Measurements from ENCODE around the gene PPIAL4G. TPM values are rescaled to one million over a fixed set of nuclear protein-coding genes. Genes with fewer than 3 reads are reported as not detected.
"Not testable (repeated sequence)": the region's sequence is repeated elsewhere in the genome, so short reads cannot be mapped to it uniquely, and the experiment has no call there.

PPIAL4G gene
- total and polyA plus RNA-seq, 12 donors = not detected

- Histone ChIP-seq H3K36me3 (peaks cover 0 to 30% (median 0%) of the 10 kb centered on the region in 9 donors), H3K4me3 (no peak overlapping the region), H3K27me3 (peaks cover 0 to 8% (median 0%) of the 10 kb centered on the region in 7 donors), H3K27ac (no peak overlapping the region), H3K4me1 (peaks cover 0 to 7% (median 0%) of the 10 kb centered on the region in 9 donors), H3K9me3 (no peaks in the 10 kb centered on the region)
- DNase-seq (no peak), ATAC-seq (no peak)
- intact Hi-C loops (cut with DNase I) = no loop called here
- WGBS, 2 donors = 93 to 94% methylated on average over 4 of the region's 4 CpGs
- no peak for TF ChIP-seq CTCF (IDR thresholded peaks at IDR 0.05)
Observed at GRCh38 chr1:148435406-148435805, 47.7 kb downstream of the PPIAL4G start.

- intact Hi-C loops (cut with DNase I) = no loop called here
- Histone ChIP-seq H3K4me3 (no peak overlapping the region), H3K27me3 (peaks cover 0 to 8% (median 0%) of the 10 kb centered on the region in 7 donors), H3K36me3 (peaks cover 0 to 30% (median 0%) of the 10 kb centered on the region in 9 donors), H3K9me3 (no peaks in the 10 kb centered on the region), H3K4me1 (peaks cover 0 to 7% (median 0%) of the 10 kb centered on the region in 9 donors), H3K27ac (no peak overlapping the region)
- TF ChIP-seq CTCF (IDR thresholded peaks at IDR 0.05) = no peak
- WGBS, 2 donors = 95 to 96% methylated on average over 25 to 28 of the region's 28 CpGs
- ATAC-seq (no peak), DNase-seq (no peak)
Observed at GRCh38 chr1:148434832-148435231, 48.3 kb downstream of the PPIAL4G start.

- intact Hi-C loops (cut with DNase I); H3K27me3 ChIP-seq; ATAC-seq; H3K4me1 ChIP-seq; H3K27ac ChIP-seq; H3K9me3 ChIP-seq; H3K4me3 ChIP-seq; DNase-seq: not testable (repeated sequence)
- 85 to 93% methylated on average over 1 of the region's 1 CpG for WGBS, 2 donors
- peaks cover 0 to 42% (median 0%) of the 10 kb centered on the region in 9 donors for H3K36me3 ChIP-seq
Observed at GRCh38 chr1:148432916-148433317, 50.2 kb downstream of the PPIAL4G start.

Other genes starting within 250 kb of the PPIAL4G start
- 10 to 100 TPM in 4 of 10 donors, 1 to 10 TPM in 6; 4.1 to 16.6 (median 9.4) TPM for gene NBPF14, start 112.7 kb upstream of the PPIAL4G start, total RNA-seq
- 1 to 10 TPM; 5.3 to 8.2 TPM for gene NBPF14, start 112.7 kb upstream of the PPIAL4G start, polyA plus RNA-seq